Neutrophil (primary cell): ENCODE measurements around the gene OST4.

Source experiments
- H3K27ac ChIP-seq: fragments of 200-600 bp; sonication (generic); 2 replicates; pipeline ENCODE4 v1.5.1; 2016; ENCODE audit warnings: mild to moderate bottlenecking, moderate library complexity
- H3K27me3 ChIP-seq: fragments of 200-600 bp; sonication (generic); 2 replicates; pipeline ENCODE4 v1.6.0; 2016; ENCODE audit warnings: mild to moderate bottlenecking
- H3K36me3 ChIP-seq: fragments of 200-600 bp; sonication (generic); 2 replicates; pipeline ENCODE4 v1.5.1; 2017
- H3K4me1 ChIP-seq, 2 experiments: fragments of 200-600 bp in 1 of 2; sonication (generic) in 1 of 2; 1 replicate in 1 of 2; 2 replicates in 1 of 2; pipeline versions ENCODE4 v1.5.1 to v1.6.1; 2013 to 2016; ENCODE audit warnings: low read depth in 1 of 2, low read length in 1 of 2, mild to moderate bottlenecking in 1 of 2, moderate library complexity in 1 of 2; ENCODE audit not compliant: control insufficient read depth in 1 of 2, insufficient read depth in 1 of 2
- H3K4me3 ChIP-seq, 2 experiments: fragments of 200-600 bp in 1 of 2; sonication (generic) in 1 of 2; 1 replicate in 1 of 2; 2 replicates in 1 of 2; pipeline ENCODE4 v1.5.1; 2013 to 2016; ENCODE audit warnings: low read depth in 1 of 2, low read length in 1 of 2, mild to moderate bottlenecking in 1 of 2, moderate library complexity in 1 of 2
- H3K9me3 ChIP-seq: fragments of 200-600 bp; sonication (generic); 2 replicates; pipeline ENCODE4 v1.5.1; 2016
- CTCF ChIP-seq: fragments of 200-600 bp; sonication (generic); IDR thresholded peaks from 2 replicates; pipeline ENCODE4 v1.5.1; 2016; ENCODE audit warnings: antibody characterized with exemption

Gene OST4

GRCh38 chr2:27050281-27050995 lies 21.0 kb downstream of the OST4 start:
- H3K36me3 ChIP-seq = peaks cover 16% of the 10 kb centered on the region
- peaks cover 7% of the 10 kb centered on the region for H3K27me3 ChIP-seq
- no peaks in the 10 kb centered on the region for H3K9me3 ChIP-seq
- H3K4me3 ChIP-seq = peak overlapping the region; percentile 79 to 92
- TF ChIP-seq CTCF = peak; percentile 30
- peaks cover 21 to 26% of the 10 kb centered on the region in 2 experiments for H3K4me1 ChIP-seq
- no peak overlapping the region for H3K27ac ChIP-seq

- Histone ChIP-seq H3K36me3 (peaks cover 8% of the 10 kb centered on the region), H3K9me3 (no peaks in the 10 kb centered on the region)
Observed at GRCh38 chr2:27049422-27050280, 21.8 kb downstream of the OST4 start.

GRCh38 chr2:27042985-27043634 lies 28.3 kb downstream of the OST4 start:
- no peak for TF ChIP-seq CTCF
- Histone ChIP-seq H3K27me3 (no peaks in the 10 kb centered on the region), H3K36me3 (peaks cover 52% of the 10 kb centered on the region), H3K4me3 (no peak overlapping the region), H3K4me1 (no peaks in the 10 kb centered on the region), H3K27ac (no peak overlapping the region), H3K9me3 (no peaks in the 10 kb centered on the region)

More at GRCh38 chr2:27049422-27050280, 21.8 kb downstream of the OST4 start:
- TF ChIP-seq CTCF = no peak
- H3K27me3 ChIP-seq = peaks cover 7% of the 10 kb centered on the region
- H3K27ac ChIP-seq = no peak overlapping the region
- peak overlapping the region; percentile 79 to 92 for H3K4me3 ChIP-seq
- H3K4me1 ChIP-seq = peaks cover 21 to 26% of the 10 kb centered on the region in 2 experiments

- Histone ChIP-seq H3K36me3 (peaks cover 61% of the 10 kb centered on the region), H3K4me3 (no peak overlapping the region), H3K9me3 (no peaks in the 10 kb centered on the region), H3K4me1 (no peaks in the 10 kb centered on the region), H3K27ac (no peak overlapping the region), H3K27me3 (no peaks in the 10 kb centered on the region)
- TF ChIP-seq CTCF = no peak
Observed at GRCh38 chr2:27042159-27042661, 29.2 kb downstream of the OST4 start.

- no peaks in the 10 kb centered on the region for H3K9me3 ChIP-seq
- peaks cover 66% of the 10 kb centered on the region for H3K36me3 ChIP-seq
- H3K4me1 ChIP-seq = no peaks in the 10 kb centered on the region
- no peak overlapping the region for H3K4me3 ChIP-seq
- H3K27ac ChIP-seq = no peak overlapping the region
- no peak for TF ChIP-seq CTCF
- H3K27me3 ChIP-seq = no peaks in the 10 kb centered on the region
Observed at GRCh38 chr2:27041752-27042151, 29.7 kb downstream of the OST4 start.
